Smooth muscle cell (in vitro differentiated cells): Measurements from ENCODE around the gene BBS7. TPM values are rescaled to one million over a fixed set of nuclear protein-coding genes. Genes with fewer than 3 reads are reported as not detected.

Experiments used
- DNase-seq: peaks from one replicate; lab custom pipeline; 2025; ENCODE audit not compliant: unreplicated experiment; lab: John Stamatoyannopoulos, UW
- H2AFZ ChIP-seq: fragments of 200-600 bp; sonication (generic); 2 replicates; pipeline ENCODE4 v1.6.0; 2016; ENCODE audit warnings: antibody characterized with exemption, low read depth, mild to moderate bottlenecking
- H3F3A ChIP-seq: fragments of 200-600 bp; sonication (generic); 2 replicates; pipeline ENCODE4 v1.6.0; 2017; ENCODE audit warnings: antibody characterized with exemption, low read depth
- H3K27ac ChIP-seq: fragments of 200-600 bp; sonication (generic); 2 replicates; pipeline ENCODE4 v1.5.1; 2016; ENCODE audit warnings: low read depth, mild to moderate bottlenecking
- H3K27me3 ChIP-seq: fragments of 200-600 bp; sonication (generic); 2 replicates; pipeline ENCODE4 v1.6.1; 2016; ENCODE audit warnings: low read depth, mild to moderate bottlenecking
- H3K36me3 ChIP-seq: fragments of 200-600 bp; sonication (generic); 2 replicates; pipeline ENCODE4 v1.5.1; 2016; ENCODE audit warnings: low read depth
- H3K4me1 ChIP-seq: fragments of 200-600 bp; sonication (generic); 2 replicates; pipeline ENCODE4 v1.5.1; 2016; ENCODE audit warnings: low read depth
- H3K4me2 ChIP-seq: fragments of 200-600 bp; sonication (generic); 2 replicates; pipeline ENCODE4 v1.6.0; 2016; ENCODE audit warnings: mild to moderate bottlenecking
- H3K4me3 ChIP-seq: fragments of 200-600 bp; sonication (generic); 2 replicates; pipeline ENCODE4 v1.5.1; 2016; ENCODE audit warnings: mild to moderate bottlenecking
- H3K79me2 ChIP-seq: fragments of 200-600 bp; sonication (generic); 2 replicates; pipeline ENCODE4 v1.6.0; 2016; ENCODE audit warnings: low read depth, mild to moderate bottlenecking
- H3K9ac ChIP-seq: fragments of 200-600 bp; sonication (generic); 2 replicates; pipeline ENCODE4 v1.6.0; 2016; ENCODE audit warnings: low read depth
- H3K9me3 ChIP-seq: fragments of 200-600 bp; sonication (generic); replicated peaks from 2 replicates; pipeline ENCODE4 v1.5.1; 2016; ENCODE audit warnings: low read depth
- H4K20me1 ChIP-seq: fragments of 200-600 bp; sonication (generic); 2 replicates; pipeline ENCODE4 v1.6.0; 2016; ENCODE audit warnings: low read depth
- CTCF ChIP-seq: fragments of 200-600 bp; sonication (generic); IDR thresholded peaks from 2 replicates; pipeline ENCODE4 v1.5.1; 2017; ENCODE audit warnings: borderline replicate concordance, mild to moderate bottlenecking, antibody characterized with exemption; ENCODE audit not compliant: insufficient read depth, poor library complexity, severe bottlenecking
- WGBS: methylation state at CpG from one replicate; pipeline ENCODE4 v1.1.7; 2016; ENCODE audit warnings: low lambda C conversion rate; 5-methylcytosine and 5-hydroxymethylcytosine counted together
- polyA plus RNA-seq: library from polyadenylated mRNA; unstranded; fragments of >200 nt; fragmentation: Nextera tagmentation; extraction: Ambion mirVana; gene quantifications from 2 replicates; pipeline ENCODE4 v1.2.1, GENCODE V29; 2016
- total RNA-seq: library from RNA; depleted of rRNA; stranded (reverse); fragments of >200 nt; gene quantifications from 2 replicates; pipeline ENCODE4 v1.2.3, GENCODE V29; 2014

Gene BBS7, protein sequence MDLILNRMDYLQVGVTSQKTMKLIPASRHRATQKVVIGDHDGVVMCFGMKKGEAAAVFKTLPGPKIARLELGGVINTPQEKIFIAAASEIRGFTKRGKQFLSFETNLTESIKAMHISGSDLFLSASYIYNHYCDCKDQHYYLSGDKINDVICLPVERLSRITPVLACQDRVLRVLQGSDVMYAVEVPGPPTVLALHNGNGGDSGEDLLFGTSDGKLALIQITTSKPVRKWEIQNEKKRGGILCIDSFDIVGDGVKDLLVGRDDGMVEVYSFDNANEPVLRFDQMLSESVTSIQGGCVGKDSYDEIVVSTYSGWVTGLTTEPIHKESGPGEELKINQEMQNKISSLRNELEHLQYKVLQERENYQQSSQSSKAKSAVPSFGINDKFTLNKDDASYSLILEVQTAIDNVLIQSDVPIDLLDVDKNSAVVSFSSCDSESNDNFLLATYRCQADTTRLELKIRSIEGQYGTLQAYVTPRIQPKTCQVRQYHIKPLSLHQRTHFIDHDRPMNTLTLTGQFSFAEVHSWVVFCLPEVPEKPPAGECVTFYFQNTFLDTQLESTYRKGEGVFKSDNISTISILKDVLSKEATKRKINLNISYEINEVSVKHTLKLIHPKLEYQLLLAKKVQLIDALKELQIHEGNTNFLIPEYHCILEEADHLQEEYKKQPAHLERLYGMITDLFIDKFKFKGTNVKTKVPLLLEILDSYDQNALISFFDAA
- total RNA-seq (16.7 and 26.4 TPM in 2 replicates), polyA plus RNA-seq (17.7 and 19.2 TPM in 2 replicates)

GRCh38 chr4:121869841-121870822 is at the start of gene BBS7:
Gene BBS7 (minus strand): TSS chr4:121870474. CDS start chr4:121870313, 161 bp downstream.
- H3K4me3 ChIP-seq = peak within 1 kb of the TSS; percentile 96
- WGBS = under 1% methylated on average over 58 of the region's 58 CpGs
- H3F3A ChIP-seq = no peaks in the 10 kb centered on the region
- H4K20me1 ChIP-seq = no peaks in the 10 kb centered on the region
- H3K9ac ChIP-seq = peak within 1 kb of the TSS; percentile 50
- H3K27me3 ChIP-seq = no peaks in the 10 kb centered on the region
- H3K27ac ChIP-seq = peak within 1 kb of the TSS; percentile 66
- H3K79me2 ChIP-seq = peaks cover 10% of the 10 kb centered on the region
- peaks cover 16% of the 10 kb centered on the region for H3K36me3 ChIP-seq
- no peak for TF ChIP-seq CTCF
- no peaks in the 10 kb centered on the region for H3K4me1 ChIP-seq
- H2AFZ ChIP-seq = peak within 1 kb of the TSS; percentile 99
- peak within 1 kb of the TSS; percentile 83 for H3K4me2 ChIP-seq
- DNase-seq = peak; percentile 73
- H3K9me3 ChIP-seq = no peaks in the 10 kb centered on the region

DNA sequence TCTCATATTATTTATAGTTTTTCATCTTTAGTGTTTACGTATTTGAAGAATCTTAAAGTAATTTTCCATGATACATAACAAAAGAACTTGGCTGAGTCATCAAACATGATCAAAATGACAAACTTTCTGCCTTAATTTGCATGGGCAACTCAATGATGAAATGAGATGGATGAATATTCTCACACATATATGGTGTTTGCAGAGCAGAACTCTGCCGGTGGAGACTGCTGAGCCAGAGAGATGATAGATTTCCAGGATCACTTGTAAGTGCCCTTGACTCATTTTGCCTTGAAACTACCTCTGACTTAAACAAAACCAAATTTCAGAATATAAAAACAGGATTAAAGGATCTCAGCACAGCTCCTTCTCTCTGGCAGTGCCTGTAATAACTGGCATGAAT is 43.4 kb upstream of the BBS7 start:
- H3K27me3 ChIP-seq = no peaks in the 10 kb centered on the region
- 87% methylated on average over 2 of the region's 2 CpGs for WGBS
- H4K20me1 ChIP-seq = no peaks in the 10 kb centered on the region
- H3K79me2 ChIP-seq = no peaks in the 10 kb centered on the region
- H3K4me1 ChIP-seq = no peaks in the 10 kb centered on the region
- H3K4me3 ChIP-seq = no peak overlapping the region
- no peak overlapping the region for H3K27ac ChIP-seq
- H3F3A ChIP-seq = no peaks in the 10 kb centered on the region
- no peak overlapping the region for H3K9ac ChIP-seq
- H3K9me3 ChIP-seq = no peaks in the 10 kb centered on the region
- no peak overlapping the region for H2AFZ ChIP-seq
- TF ChIP-seq CTCF = no peak
- no peak for DNase-seq
- no peaks in the 10 kb centered on the region for H3K36me3 ChIP-seq
- H3K4me2 ChIP-seq = no peak overlapping the region

GRCh38 chr4:121908346-121908745 is 38.1 kb upstream of the BBS7 start:
- no peaks in the 10 kb centered on the region for H3K9me3 ChIP-seq
- no peaks in the 10 kb centered on the region for H3K36me3 ChIP-seq
- no peak overlapping the region for H2AFZ ChIP-seq
- no peak overlapping the region for H3K9ac ChIP-seq
- no peak overlapping the region for H3K4me3 ChIP-seq
- DNase-seq = no peak
- no peak overlapping the region for H3K4me2 ChIP-seq
- peaks cover 18% of the 10 kb centered on the region for H3K27me3 ChIP-seq
- H3F3A ChIP-seq = no peaks in the 10 kb centered on the region
- no peaks in the 10 kb centered on the region for H3K4me1 ChIP-seq
- WGBS = 95% methylated on average over 1 of the region's 1 CpG
- H3K79me2 ChIP-seq = no peaks in the 10 kb centered on the region
- no peak overlapping the region for H3K27ac ChIP-seq
- no peak for TF ChIP-seq CTCF
- H4K20me1 ChIP-seq = no peaks in the 10 kb centered on the region
